C4-2B (cell line): ENCODE measurements around the gene CYP39A1.

ENCODE experiments used
- CTCF ChIP-seq: fragments of 450-650 bp; conservative IDR thresholded peaks from 2 replicates; pipeline ENCODE4 v1.5.1; 2017; ENCODE audit warnings: mild to moderate bottlenecking
- ZFX ChIP-seq: fragments of 450-650 bp; IDR thresholded peaks from 2 replicates; pipeline ENCODE4 v1.6.1; 2017

- no peak for TF ChIP-seq CTCF
- no peak for TF ChIP-seq ZFX
Observed at GRCh38 chr6:46526607-46527006, 126.0 kb downstream of the CYP39A1 start.
